ENCODE data around the gene ZNF785. TPM values are rescaled to one million over a fixed set of nuclear protein-coding genes. Genes with fewer than 3 reads are reported as not detected.

The ZNF785 gene
- total RNA-seq, 1 donor from 2014 or later, result 20.2 TPM

- H3K9me3 Mint-ChIP-seq (ENCODE audit: low read depth), result peaks cover 10% of the 10 kb centered on the region
- H3K4me3 Mint-ChIP-seq (ENCODE audit: unreplicated experiment), result no peak overlapping the region
- no peak overlapping the region for H3K27ac Mint-ChIP-seq (ENCODE audit: unreplicated experiment)
- no peaks in the 10 kb centered on the region for H3K36me3 Mint-ChIP-seq (ENCODE audit: low read depth)
- peak; percentile 30 for DNase-seq (ENCODE audit: low spot score)
- H3K27me3 Mint-ChIP-seq (ENCODE audit: low read depth), result no peaks in the 10 kb centered on the region
- no peak for TF ChIP-seq CTCF (IDR thresholded peaks at IDR 0.05)
- no peaks in the 10 kb centered on the region for H3K4me1 Mint-ChIP-seq (ENCODE audit: low read depth)
Measured at GRCh38 chr16:30619202-30619601, 33.7 kb upstream of the ZNF785 start.

GRCh38 chr16:30615358-30616091 is 30.0 kb upstream of the ZNF785 start:
- peak; percentile 70 for TF ChIP-seq CTCF (IDR thresholded peaks at IDR 0.05)
- Mint-ChIP-seq H3K27ac (ENCODE audit: unreplicated experiment) (no peak overlapping the region), H3K4me1 (ENCODE audit: low read depth) (peaks cover 2% of the 10 kb centered on the region), H3K36me3 (ENCODE audit: low read depth) (no peaks in the 10 kb centered on the region), H3K27me3 (ENCODE audit: low read depth) (no peaks in the 10 kb centered on the region), H3K4me3 (ENCODE audit: unreplicated experiment) (no peak overlapping the region), H3K9me3 (ENCODE audit: low read depth) (peaks cover 4% of the 10 kb centered on the region)
- peak; percentile 70 for DNase-seq (ENCODE audit: low spot score)

- Mint-ChIP-seq H3K27me3 (ENCODE audit: low read depth) (no peaks in the 10 kb centered on the region), H3K4me1 (ENCODE audit: low read depth) (peaks cover 10% of the 10 kb centered on the region), H3K9me3 (ENCODE audit: low read depth) (no peaks in the 10 kb centered on the region)
Measured at GRCh38 chr16:30609926-30610839, 24.7 kb upstream of the ZNF785 start, which contains the start of gene ZNF689. ZNF689 (minus strand) TSS chr16:30610389; CDS start chr16:30610041, 348 bp downstream.

GRCh38 chr16:30609002-30609925 is 23.8 kb upstream of the ZNF785 start:
- Mint-ChIP-seq H3K27ac (ENCODE audit: unreplicated experiment) (peak overlapping the region; percentile 94), H3K4me3 (ENCODE audit: unreplicated experiment) (peak overlapping the region; percentile 85), H3K4me1 (ENCODE audit: low read depth) (peaks cover 10% of the 10 kb centered on the region), H3K36me3 (ENCODE audit: low read depth) (peaks cover 12% of the 10 kb centered on the region), H3K27me3 (ENCODE audit: low read depth) (no peaks in the 10 kb centered on the region), H3K9me3 (ENCODE audit: low read depth) (no peaks in the 10 kb centered on the region)
- no peak for TF ChIP-seq CTCF (IDR thresholded peaks at IDR 0.05)
- peak; percentile 93 for DNase-seq (ENCODE audit: low spot score)

More at GRCh38 chr16:30609926-30610839, 24.7 kb upstream of the ZNF785 start, which contains the start of gene ZNF689:
- peak; percentile 89 for DNase-seq (ENCODE audit: low spot score)
- Mint-ChIP-seq H3K4me3 (ENCODE audit: unreplicated experiment) (peak within 1 kb of the TSS; percentile 85), H3K27ac (ENCODE audit: unreplicated experiment) (peak within 1 kb of the TSS; percentile 94), H3K36me3 (ENCODE audit: low read depth) (peaks cover 5% of the 10 kb centered on the region)
- TF ChIP-seq CTCF (IDR thresholded peaks at IDR 0.05), result peak; percentile 32

Data from chondrocyte (in vitro differentiated cells).